Activated CD4-positive, alpha-beta T cell treated with anti-CD3 and anti-CD28 coated beads, Interleukin-2, amount 50 U/mL, for 24 hours (primary cell): Measurements from ENCODE around the gene SEC31A.
"Not testable (repeated sequence)": the region's sequence is repeated elsewhere in the genome, so short reads cannot be mapped to it uniquely, and the experiment has no call there.

Source experiments
- DNase-seq, 2 donors: peaks; one replicate each; pipeline ENCODE4 v3.0.0-alpha.2; 2020; ENCODE audit warnings: low read depth in 1 of 2, low spot score in 1 of 2

SEC31A gene, protein sequence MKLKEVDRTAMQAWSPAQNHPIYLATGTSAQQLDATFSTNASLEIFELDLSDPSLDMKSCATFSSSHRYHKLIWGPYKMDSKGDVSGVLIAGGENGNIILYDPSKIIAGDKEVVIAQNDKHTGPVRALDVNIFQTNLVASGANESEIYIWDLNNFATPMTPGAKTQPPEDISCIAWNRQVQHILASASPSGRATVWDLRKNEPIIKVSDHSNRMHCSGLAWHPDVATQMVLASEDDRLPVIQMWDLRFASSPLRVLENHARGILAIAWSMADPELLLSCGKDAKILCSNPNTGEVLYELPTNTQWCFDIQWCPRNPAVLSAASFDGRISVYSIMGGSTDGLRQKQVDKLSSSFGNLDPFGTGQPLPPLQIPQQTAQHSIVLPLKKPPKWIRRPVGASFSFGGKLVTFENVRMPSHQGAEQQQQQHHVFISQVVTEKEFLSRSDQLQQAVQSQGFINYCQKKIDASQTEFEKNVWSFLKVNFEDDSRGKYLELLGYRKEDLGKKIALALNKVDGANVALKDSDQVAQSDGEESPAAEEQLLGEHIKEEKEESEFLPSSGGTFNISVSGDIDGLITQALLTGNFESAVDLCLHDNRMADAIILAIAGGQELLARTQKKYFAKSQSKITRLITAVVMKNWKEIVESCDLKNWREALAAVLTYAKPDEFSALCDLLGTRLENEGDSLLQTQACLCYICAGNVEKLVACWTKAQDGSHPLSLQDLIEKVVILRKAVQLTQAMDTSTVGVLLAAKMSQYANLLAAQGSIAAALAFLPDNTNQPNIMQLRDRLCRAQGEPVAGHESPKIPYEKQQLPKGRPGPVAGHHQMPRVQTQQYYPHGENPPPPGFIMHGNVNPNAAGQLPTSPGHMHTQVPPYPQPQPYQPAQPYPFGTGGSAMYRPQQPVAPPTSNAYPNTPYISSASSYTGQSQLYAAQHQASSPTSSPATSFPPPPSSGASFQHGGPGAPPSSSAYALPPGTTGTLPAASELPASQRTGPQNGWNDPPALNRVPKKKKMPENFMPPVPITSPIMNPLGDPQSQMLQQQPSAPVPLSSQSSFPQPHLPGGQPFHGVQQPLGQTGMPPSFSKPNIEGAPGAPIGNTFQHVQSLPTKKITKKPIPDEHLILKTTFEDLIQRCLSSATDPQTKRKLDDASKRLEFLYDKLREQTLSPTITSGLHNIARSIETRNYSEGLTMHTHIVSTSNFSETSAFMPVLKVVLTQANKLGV

DNA sequence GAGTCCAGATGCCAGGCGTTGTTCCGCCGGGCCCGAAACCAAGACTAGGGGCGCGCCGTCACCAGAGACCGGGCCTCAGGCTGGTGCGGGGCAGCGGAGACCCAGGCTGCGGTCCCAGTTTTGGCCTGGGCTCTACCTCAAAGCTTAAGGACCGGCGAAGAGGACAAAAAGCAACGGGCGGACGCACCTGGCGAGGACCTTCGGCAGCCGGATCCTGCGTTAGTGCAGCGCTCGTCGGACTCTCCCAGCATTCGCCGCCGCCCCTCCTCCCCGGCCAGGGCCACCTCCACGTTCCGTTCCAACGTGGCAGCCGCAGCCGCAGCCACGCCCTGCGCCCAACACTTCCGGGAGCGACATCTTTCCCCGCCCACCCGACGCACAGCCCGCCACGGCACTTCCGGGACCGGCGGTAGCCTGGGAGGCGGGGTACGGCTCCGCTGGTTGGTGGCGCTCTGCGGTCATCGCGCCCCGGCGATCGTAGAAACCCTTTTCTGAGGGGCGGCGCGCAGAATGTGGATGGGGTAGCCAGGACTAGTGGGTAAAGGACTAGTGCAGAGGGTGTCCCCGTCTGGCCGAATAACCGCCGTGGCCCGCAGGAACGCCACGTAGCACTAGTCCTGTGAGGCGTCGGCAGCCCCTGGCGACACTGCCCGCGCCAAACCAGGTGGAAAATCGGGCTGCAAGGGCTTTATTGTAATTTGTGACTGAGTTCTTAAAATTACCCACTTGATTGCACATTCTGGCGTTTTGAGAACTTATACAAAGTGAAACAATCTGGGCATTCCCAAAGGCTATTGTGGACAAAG, at the start of gene SEC31A:
SEC31A (minus strand) TSS at position 253 of the 806 bp plus-strand sequence. CDS start 9,217 bp downstream, outside the sequence.
- DNase-seq, result peak; percentile 92 to 93

DNA sequence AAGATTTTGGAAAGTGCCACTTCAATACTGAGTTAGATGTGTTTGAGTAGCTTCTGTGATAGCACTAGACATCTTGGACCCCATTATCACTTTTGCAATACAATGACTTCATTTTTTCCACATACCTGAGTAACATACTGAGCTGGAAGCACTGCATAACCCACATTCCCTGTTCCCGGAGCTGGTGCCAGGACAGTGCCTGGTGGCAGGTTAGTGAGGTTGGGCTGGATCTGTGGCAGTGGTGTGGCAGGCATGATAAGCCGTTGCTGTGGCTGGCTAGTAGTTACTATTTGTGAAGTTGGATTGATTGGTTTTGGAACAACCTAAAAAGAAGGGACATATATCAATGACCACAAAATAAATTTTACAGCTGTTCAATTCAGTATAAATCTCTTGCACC, 48.5 kb upstream of the SEC31A start:
- no peak for DNase-seq

DNA sequence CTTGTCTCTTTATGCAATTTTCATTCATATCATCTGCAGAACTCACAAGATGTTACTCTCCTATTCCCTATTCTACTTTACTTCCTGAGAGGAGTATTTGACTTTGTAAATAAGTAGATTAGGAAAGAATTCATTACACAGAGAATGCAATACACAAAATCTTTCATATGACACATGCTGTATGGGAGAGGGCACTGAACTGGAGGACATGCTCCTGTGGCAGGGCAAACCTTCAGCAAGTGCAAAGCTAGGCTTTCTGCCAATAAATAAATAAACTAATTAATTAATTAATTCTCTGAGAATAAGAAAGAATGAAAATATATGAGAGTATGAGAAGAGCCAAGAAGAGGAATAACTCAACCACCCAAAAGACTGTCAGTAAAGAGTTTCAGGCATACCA, 43.5 kb upstream of the SEC31A start:
- DNase-seq, result no peak

DNA sequence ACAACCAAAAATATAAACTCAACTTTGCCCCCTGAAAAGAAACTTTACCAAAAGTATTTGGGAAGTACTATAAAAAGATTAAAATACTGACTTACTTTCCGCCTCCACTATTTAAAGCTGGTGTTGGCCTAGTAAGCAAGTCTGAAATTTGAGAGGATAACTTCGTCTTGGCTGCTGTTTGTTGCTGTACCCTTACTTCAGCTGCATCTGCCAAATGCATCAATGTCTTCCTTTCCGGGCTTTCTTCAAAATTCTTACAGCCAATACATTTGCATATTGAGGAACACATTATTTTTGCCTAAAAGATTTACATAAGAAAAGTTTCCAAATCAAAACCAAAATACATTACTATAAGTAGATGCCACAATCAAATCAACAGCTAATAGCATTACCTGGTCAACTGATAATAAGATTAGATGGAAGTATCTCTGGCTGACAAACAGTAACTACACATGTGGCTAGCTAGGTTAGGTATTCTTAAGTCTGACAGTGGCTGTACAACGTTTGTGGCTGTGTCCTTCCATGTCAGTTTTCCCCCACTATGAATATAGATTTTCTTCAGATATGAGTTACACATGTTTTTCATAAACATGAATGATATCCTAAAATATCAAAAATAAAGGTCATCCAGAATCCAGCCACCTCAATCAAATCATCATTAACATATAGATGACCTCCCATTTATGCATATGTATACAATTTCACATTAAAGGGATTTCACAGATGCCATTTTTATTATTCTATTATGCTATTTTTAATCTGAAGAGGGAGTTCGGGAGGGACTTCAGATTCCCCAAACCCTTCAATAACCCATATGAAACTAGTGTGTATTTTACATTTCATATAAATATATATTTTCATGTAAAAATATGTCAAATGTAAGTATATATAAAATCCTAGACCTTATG, 40.1 kb upstream of the SEC31A start:
- no peak for DNase-seq

DNA sequence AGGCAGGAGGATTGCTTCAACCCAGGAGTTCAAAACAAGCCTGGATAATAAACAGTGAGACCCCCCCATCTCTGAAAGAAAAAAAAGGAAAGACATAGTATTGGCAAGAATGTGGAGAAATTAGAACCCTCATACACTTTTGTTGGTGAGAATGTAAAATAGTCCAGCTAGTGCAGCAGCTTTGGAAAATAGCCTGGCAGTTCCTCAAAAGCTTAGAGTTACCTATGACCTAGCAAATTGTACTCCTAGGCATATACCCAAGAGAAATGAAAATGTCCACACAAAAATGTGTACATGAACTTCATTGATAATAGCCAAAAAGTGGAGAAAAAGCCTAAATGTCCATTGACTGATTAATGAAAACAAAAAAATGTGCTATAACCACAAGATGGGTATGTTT, 30.8 kb upstream of the SEC31A start:
- no peak for DNase-seq

DNA sequence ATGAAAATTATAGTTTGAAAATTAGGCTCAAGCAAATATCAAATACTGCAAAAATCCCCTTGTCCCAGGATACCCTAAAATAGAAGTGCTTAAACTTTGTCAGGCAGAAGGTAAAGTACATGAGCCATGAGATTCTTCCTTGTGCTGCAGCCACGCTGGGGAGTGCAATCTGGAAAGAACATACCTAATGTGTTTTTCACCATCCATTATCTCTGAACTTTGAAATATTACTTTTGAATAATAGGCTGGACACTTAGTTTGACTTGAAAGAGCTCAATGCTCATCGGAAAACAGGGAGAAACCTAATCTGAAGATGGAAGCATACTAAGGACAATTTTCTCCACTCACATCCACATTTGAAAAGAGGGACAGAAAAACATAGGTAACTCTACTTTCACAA, 28.4 kb upstream of the SEC31A start:
- DNase-seq, result no peak

DNA sequence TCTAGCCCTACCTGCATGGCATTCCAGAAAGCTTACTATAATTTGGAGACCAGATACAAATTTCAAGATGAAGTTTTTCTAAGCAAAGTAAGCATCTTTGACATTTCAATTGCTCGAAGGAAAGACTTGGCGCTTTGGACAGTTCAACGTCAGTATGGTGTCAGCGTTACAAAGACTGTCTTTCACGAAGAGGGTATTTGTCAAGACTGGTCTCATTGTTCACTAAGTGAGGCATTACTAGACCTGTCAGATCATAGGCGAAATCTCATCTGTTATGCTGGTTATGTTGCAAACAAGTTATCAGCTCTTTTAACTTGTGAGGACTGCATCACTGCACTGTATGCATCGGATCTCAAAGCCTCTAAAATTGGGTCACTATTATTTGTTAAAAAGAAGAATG, 27.1 kb upstream of the SEC31A start:
- no peak for DNase-seq

GRCh38 chr4:82913968-82914367, 23.0 kb upstream of the SEC31A start:
- DNase-seq, result not testable (repeated sequence)

- DNase-seq, result no peak
These were observed 22.4 kb upstream of the SEC31A start for GRCh38 chr4:82913305-82913704.

DNA sequence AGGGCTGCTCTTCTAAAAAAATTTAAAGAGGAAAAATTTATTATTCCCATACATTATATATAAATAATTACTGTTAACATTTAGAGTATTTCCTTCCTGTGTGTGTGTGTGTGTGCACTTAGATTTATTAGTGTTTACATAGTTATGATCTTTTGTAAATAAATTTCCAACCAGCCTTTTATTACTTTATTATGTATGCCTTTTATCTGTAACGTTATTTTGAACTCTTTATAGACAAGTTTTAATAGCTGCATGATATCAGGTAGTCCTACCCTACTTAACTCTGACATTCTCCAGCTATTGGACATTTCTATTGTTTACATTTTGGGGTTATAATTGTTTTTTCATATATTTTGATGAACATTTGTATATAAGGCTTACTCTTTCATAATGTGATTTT, 18.4 kb upstream of the SEC31A start:
- DNase-seq, result no peak

- no peak for DNase-seq
These were observed 15.5 kb upstream of the SEC31A start for GRCh38 chr4:82906469-82906868.

DNA sequence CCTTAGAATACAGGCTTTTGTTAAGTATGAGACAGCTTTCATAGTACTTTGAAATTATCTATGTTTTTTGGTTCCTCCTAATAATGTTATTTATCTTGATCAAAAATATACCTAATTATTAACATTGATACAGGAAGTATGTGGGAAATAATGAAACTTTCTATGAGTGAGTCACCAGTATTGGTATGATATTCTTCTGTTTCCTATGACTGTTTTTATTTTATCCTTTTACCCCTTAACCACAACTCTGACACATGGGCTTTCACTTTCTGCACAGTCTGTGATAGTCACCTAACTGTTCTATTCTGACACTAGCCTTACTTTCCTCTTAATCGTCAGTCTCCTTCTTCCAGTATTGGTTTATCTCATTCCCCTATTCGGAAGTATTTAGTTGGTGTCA, 14.3 kb upstream of the SEC31A start:
- DNase-seq, result peak in 1 of 2 donors; percentile 59

GRCh38 chr4:82903737-82904136, 12.8 kb upstream of the SEC31A start:
- no peak for DNase-seq

GRCh38 chr4:82901183-82901718, 10.3 kb upstream of the SEC31A start:
- DNase-seq, result no peak

GRCh38 chr4:82900411-82901182, 9.6 kb upstream of the SEC31A start, which contains the start of gene THAP9:
Gene THAP9 (plus strand): TSS chr4:82900735. CDS start chr4:82900803, 68 bp downstream.
- peak; percentile 92 to 97 for DNase-seq

DNA sequence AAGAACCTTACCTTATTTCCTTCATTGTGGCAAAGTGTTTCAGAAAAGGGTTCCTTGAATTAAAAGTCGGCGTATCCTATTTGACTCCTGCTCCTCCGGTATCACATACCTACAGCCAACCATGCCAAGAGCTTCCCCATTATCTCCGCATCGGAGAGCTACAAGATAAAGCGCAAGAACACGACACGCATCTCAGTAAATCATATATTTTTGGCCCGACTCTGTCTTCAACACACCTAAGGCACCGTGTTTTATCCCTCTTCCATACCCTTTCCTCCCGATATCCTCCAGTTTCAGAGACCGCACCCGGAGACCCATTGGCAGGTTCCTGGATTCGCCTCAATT, 9.1 kb upstream of the SEC31A start:
- peak in 1 of 2 donors; percentile 22 for DNase-seq

- no peak for DNase-seq
These were observed 8.6 kb upstream of the SEC31A start for GRCh38 chr4:82899374-82900065.
